HG02973 (cell line): ENCODE results near the gene MYMX.
"Not testable (repeated sequence)": the region's sequence is repeated elsewhere in the genome, so short reads cannot be mapped to it uniquely, and the experiment has no call there.

ENCODE experiments used
- ATAC-seq: cut with Tn5 transposase; IDR thresholded peaks from one replicate; pipeline ENCODE4 v1.9.1; 2021; ENCODE audit warnings: moderate library complexity; ENCODE audit not compliant: unreplicated experiment

Gene MYMX

DNA sequence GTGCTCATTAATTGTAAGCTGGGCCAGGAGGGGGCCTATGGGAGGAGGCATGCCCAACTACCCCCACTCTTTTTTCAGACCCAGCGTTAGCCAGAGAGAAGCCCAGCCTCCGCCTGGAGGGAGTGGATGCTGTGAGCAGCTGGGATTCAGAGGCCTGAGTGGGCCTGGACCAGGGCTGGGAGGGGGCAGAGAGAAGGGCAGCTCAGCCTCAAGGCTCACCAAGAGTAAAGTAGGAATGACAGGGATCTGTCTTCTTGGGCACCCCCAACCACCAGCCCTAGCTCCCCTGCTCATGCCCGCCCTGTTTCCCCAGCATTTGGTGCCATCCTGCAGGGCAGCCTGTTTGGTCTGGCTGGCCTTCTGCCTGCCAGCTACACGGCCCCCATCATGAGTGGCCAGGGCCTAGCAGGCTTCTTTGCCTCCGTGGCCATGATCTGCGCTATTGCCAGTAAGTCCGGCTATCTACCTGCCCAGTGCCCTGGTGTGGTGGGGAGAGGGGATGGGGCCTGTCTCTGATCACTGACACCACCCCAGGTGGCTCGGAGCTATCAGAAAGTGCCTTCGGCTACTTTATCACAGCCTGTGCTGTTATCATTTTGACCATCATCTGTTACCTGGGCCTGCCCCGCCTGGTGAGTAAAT is 13.4 kb downstream of the MYMX start:
- ATAC-seq, result no peak

DNA sequence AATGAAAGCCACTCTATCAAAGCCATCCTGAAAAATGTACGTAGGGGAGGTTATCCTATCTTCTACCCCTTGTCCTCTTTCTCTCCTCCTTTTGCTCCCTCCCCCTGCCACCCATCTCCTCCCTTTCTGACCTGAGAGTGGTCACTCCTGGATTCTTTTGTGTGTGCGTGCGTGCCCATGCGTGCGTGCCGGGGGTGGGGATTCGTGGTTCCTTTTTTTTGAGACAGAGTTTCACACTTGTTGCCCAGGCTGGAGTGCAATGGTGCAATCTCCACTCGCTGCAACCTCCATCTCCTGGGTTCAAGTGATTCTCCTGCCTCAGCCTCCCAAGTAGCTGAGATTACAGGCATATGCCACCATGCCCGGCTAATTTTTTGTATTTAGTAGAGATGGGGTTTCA is 14.7 kb downstream of the MYMX start:
- not testable (repeated sequence) for ATAC-seq

DNA sequence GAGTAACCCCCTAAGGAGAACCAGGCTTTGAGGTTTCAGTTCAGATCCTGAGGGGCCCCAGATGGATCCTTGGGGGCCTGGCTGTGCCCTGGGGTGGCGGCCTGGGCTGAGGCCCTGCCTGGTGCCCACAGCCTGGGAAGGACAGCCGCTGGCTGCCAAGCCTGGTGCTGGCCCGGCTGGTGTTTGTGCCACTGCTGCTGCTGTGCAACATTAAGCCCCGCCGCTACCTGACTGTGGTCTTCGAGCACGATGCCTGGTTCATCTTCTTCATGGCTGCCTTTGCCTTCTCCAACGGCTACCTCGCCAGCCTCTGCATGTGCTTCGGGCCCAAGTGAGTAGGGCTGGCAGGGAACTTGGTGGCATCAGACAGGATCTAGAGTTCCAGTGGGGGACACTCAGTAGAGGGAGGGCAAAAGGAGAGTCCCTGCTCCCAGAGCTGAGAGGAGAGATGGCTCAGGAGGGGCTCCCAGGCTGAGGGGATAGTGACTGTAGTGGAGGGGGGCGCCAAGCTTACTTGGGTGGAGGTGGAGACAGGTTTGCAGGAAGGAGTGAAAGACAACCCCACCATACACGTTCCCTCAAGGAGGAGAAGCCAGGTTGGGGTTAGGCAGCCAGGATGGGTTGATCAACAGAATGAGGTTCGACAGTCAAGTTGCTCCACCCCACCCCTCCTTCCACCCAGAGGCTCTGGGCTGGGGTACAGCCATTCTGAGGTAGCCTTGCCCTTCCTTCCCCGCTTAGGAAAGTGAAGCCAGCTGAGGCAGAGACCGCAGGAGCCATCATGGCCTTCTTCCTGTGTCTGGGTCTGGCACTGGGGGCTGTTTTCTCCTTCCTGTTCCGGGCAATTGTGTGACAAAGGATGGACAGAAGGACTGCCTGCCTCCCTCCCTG is 16.2 kb downstream of the MYMX start:
- ATAC-seq, result no peak

DNA sequence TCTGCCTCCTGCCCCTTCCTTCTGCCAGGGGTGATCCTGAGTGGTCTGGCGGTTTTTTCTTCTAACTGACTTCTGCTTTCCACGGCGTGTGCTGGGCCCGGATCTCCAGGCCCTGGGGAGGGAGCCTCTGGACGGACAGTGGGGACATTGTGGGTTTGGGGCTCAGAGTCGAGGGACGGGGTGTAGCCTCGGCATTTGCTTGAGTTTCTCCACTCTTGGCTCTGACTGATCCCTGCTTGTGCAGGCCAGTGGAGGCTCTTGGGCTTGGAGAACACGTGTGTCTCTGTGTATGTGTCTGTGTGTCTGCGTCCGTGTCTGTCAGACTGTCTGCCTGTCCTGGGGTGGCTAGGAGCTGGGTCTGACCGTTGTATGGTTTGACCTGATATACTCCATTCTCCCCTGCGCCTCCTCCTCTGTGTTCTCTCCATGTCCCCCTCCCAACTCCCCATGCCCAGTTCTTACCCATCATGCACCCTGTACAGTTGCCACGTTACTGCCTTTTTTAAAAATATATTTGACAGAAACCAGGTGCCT is 16.9 kb downstream of the MYMX start:
- ATAC-seq, result no peak

DNA sequence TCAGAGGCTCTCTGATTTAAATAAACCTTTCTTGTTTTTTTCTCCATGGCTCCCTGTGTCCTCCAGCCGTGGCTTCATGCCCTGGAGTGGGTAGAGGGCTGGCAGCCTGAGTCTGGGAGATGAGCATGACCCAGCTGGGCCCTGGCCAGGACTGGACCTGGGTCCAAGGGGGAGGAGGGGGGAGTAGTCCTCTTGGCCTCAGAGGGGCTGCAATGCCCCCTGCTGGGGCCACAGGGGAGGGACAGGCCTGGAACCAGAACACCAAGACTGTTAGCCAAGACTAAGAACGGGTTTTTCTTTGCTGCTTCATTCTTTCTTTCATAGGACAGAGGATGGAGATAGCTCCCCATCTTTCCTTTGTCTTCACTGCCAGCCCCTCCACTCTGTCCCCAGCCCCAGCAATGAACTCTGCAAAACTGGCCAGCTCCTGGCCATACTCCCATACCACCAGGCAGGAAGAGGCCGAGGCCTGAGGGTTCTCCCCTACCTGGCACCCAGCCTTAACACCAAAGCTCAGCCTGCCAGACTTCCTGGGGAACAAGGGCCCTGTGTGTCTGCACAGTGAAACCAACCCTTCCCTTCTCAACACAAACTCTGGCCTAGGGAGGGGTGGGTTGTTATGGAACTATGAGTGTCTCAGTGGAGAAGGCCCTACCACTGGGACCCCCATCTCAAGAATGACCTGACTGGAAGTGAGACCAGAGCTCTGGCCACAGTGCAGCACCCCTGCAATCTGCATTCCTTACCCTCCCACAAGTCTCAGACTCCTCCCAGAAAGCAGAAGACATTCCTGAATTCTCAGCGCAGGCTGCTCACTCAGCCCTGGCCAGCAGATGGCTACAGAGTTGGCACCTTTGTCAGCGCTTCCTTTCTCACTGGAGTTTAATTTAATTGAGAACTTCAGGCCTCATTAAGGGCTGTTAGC is 17.6 kb downstream of the MYMX start:
- ATAC-seq, result no peak

DNA sequence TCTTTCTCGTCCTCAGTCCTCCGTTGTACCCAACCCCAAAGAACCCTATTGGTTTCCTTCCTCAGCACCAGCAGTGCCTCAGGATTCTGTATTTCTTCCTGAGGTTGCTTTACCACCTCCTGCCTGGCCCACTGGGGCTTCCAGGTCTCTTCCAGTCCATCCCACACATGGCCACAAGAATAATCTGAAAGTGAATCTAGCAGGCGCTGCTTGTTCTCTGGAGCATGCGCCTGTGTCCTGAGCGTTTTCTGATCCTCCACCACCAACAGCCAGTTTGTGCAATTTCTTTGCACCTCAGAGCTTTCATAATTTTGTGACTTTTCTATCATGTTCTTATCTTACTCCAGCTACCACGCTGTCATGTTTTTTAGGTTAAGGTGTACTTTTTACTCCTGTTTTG is 18.5 kb downstream of the MYMX start:
- ATAC-seq, result no peak

DNA sequence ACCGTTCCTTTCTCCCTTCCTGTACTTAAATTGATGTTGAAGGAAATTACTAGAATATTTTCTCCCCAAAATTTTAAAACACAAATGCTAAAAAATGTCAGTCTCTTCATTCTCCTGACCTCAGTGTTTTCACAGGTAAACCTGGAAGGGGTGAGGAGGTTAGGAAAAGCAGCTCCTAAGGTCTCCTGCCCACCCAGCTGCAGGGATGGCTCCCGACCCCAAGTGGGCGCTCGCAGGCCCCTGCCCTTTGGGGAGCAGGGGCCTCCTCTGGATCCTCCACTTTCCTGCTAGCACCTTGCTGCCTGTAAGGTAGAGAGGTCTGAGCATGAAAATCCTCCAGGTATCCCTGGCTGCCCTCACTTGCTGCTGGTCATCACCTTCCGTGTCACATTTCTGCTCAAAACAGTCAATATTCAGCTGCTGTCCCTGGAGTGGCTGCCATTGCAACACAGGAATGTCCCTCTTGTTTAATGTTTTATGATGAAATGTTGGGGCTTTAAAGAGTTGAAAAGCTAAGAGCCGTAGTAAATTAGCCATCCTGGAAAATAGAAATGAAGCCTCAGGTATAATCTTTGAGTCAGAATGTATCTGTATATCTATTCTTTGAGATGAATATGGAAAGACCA is 19.3 kb downstream of the MYMX start:
- no peak for ATAC-seq

DNA sequence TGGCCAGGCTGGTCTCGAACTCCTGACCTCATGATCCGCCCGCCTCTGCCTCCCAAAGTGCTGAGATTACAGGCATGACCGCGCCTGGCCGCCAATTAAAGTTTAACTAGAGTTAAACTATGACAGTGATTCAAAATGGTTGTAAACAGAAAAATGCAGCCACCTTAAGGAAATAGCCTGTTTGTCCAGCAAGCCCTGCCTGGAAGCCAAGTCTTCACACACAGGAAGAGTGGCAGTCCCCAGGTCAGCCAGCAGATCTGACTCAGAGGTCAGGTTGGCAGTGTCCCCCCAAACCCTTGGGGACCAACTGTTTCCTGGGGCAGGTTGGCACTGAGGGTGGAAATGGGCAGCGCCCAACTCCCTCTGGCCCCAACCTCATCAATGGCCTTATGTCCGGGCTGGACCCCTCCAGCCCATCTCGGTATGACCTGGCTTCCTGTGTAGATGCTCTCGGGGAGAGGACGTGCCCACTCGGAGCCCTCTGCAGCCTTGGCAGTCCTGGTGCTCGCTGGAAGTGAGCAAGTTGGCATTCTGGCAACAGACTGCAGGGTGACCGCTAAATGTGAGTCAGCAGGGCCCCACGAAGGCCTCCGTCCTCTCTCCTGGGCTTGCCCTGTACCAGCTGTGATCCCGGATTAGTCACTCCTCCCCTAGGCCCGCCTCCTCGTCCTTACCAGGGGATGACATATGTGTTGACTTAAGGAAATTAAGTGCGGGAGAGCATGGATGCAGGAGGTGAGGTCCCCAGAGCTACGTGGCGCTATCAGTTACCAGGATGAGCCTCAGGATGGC is 20.5 kb downstream of the MYMX start:
- ATAC-seq, result peak; percentile 49

DNA sequence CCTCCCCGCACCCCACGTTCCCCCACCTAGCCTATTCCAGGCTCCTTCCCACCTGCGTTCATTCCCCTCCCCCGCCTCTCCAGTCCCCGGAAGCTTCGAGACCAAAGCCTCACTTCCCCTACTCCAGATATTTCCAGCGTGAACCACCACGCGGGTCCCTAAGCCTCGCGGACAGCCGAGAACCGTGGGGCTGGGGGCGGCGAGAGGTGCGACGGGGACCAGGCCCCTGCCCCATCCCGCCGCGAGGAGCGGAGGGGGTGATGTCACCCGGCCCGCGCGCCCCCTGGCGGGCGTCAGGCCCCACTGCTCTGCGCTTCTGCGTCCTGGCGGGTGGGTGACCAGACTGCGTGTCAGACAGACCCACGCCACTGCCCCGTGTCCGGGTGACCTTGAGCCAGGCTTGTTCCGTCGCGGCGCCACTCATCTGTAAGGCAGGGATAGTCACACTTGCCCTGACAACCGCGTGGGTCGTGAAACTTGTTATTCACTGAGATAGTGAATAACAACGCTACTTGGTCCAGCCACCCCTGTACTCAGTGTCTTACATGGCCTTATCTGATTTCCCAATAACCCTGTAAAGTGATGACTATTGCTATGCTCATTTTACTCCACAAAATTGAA is 21.2 kb downstream of the MYMX start:
- ATAC-seq, result peak; percentile 64

DNA sequence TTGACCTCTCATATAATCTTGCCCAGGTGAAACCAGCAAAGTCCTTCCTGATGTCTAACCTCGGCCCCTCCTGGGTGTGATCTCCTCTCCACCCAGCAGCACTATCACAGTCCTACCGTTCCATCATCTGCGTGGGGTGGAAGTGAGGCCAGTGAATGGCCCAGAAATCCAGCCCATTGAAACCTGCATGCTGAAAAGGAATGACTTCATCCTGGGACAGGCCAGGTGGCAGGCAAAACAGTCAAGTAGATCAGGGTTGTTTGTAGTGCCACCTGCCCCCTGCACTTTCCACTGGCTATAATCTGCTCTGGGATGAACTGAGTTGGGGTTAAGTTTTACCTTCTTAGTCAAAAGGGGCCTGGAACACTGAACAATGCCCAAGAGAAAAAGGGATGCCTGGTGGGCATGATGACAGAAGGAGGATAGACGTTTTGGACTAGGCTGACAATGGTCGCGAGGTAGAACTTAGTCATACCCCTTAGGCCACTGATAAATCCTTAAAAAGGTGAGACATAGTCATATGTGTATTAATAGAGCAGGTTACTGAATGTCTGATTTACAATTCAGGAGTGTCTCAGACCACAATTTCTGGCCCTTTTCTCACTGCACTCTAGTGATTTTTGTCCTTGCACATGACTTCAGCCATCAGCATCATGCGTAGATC is 22.1 kb downstream of the MYMX start:
- ATAC-seq, result no peak

DNA sequence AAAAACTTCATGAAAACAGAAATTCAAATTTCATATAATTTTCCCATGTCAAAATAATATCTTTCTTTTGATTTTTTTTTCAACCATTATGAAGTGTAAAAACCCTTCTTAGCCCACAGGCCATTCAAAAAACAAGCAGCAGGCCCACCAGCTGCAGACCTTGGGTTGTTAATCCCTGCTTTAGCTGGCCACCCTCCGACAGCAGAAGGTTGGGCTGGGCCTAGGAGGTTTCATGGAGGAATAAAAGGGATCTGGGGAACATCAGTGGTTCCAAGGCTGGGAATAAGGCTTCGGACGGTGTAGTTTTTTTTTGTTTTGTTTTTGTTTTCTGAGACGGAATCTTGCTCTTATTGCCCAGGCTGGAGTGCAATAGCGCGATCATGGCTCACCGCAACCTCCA is 26.6 kb downstream of the MYMX start:
- no peak for ATAC-seq

DNA sequence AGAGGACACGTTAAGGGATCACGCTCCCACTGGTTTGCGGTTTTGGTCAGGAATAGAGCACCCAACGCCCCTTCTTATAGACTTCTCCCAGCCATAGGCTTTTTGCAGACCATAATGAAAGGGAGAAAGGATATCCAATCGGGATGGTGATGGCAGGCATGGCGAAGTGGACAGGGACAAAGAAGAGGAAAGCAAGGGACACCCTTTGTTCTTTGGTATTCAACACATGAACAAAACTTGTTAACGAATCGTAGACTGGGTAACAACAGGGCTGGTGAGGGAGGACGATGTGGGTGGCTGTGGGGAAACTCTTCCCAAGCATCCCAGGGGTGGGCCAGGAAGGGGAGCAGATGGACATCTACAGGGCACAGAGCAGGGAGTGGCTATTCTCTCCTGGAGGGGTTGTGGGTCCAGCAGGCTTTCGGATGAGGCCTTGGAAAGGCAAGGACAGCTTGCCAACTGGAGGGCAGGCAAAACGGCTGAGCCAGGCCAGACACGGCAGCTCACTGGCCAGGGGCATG is 28.7 kb downstream of the MYMX start:
- no peak for ATAC-seq

DNA sequence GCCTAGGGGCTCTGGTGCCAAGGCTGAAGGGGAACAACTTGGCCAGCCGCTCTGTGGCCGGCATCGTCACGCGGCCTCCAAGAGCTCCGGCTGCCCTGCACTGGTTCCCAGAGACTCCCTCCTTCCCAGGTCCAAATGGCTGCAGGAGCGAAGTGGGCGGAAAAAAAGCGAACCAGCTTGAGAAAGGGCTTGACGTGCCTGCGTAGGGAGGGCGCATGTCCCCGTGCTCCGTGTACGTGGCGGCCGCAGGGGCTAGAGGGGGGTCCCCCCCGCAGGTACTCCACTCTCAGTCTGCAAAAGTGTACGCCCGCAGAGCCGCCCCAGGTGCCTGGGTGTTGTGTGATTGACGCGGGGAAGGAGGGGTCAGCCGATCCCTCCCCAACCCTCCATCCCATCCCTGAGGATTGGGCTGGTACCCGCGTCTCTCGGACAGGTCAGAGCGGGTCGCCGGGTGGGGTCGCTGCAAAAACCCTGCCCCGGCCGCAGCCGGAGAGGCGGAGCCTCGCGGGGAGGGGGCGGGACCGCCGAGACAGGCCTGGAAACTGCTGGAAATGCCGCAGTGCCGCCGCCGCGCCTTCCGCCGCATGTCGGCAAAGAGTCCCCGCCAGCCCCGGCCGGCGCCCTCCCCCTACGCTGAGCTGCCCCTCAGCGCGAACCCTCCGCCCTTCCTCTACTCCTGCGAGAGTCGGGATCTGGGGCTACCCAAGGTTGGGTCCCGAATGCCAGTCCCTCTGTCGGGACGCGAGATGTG is 29.4 kb downstream of the MYMX start:
- peak; percentile 38 for ATAC-seq

DNA sequence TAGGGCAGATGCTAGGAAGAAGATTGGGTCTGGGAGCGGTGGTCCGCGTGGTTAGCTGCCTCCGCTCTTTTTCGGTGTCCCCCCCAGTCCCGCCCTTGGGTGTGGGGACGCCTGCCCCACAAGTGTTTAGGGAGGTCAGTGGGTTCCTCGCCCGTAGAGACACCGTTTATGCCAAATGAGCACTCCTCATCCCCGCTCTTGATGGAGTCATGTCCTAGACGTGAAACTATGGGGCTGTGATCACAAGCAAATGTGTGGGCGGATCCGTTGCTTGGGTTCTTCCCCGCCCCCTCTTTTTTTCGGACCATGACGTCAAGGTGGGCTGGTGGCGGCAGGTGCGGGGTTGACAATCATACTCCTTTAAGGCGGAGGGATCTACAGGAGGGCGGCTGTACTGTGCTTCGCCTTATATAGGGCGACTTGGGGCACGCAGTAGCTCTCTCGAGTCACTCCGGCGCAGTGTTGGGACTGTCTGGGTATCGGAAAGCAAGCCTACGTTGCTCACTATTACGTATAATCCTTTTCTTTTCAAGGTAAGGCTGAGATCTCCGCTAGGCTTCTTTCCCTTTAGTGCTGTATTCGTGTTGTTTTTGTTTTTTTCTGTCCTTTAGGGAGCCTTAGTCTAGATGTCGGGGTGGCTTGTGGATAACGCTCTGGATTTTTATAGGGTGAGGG is 30.1 kb downstream of the MYMX start, which contains the start of gene HSP90AB1:
HSP90AB1 (plus strand) TSS at position 439 of the 675 bp plus-strand sequence. CDS start 1,529 bp downstream, outside the sequence.
- ATAC-seq, result peak; percentile 55

DNA sequence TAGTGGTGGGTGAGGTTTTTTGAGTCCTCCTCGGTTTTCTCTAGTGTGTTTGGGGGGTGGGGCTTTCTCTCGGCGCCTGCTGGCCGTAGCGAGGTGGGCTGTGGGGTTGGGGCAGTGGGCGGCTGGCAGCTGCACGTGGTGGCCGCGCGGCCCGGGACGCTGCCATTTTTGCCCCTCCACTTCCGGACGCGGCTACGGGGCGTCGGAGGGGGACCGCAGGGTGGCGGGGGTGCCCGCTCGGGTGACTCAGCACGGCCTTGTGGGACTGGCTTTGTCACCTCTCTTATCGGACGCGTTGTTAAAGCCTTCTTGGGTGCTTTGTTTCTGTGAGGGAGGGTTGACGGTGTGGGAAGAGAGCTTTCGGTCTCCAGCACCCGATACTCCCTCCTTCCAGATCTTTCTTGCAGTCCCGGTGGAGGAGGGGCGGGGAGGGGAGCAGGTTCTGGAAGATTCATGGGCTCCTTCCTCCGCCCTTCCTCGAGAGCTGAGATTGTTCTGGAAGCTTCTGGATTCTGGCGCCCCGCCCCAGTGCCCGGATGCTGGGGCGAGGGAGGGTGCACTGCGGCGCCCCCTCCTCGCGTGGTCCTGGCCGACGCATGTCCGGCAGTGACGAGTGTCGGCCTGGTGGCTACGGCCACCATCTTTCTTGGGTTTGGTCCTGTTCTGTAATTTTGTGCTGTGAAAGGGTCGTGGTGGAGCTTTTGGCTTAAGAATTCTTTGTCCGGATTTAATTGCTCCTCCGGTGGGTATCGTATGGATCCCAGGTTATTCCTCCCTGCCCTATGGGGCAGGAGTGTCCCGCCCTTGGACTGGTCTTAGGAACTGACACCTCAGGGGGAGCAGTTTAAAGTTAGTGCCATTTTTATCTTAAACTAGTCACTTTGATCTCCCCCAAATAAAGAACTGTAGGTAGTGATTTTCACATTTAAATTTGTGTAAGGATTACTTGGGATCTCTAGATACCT is 30.9 kb downstream of the MYMX start:
- ATAC-seq, result peak; percentile 27

DNA sequence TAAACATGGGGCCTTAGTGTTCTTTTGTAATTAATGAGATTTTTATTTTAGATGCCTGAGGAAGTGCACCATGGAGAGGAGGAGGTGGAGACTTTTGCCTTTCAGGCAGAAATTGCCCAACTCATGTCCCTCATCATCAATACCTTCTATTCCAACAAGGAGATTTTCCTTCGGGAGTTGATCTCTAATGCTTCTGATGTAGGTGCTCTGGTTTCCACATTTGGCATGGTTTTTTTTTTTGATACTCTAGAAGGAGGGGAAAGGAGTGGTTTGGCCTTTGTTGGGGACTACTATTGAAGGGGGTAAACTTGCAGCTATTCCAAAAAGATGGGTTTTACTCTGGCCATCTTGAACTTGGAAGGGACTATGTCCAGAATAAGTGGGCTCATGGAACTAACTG is 31.9 kb downstream of the MYMX start:
- ATAC-seq, result no peak
